ENCODE measurements around the gene GALNT9.
"Not testable (repeated sequence)": the region's sequence is repeated elsewhere in the genome, so short reads cannot be mapped to it uniquely, and the experiment has no call there.

GALNT9 gene

GRCh38 chr12:132229193-132229760 is 100.1 kb downstream of the GALNT9 start:
- no peak for DNase-seq

- DNase-seq: no peak
Observed at GRCh38 chr12:132228476-132229192, 100.8 kb downstream of the GALNT9 start.

- no peak for DNase-seq
Observed at GRCh38 chr12:132227782-132228475, 101.5 kb downstream of the GALNT9 start.

- no peak for DNase-seq
Observed at GRCh38 chr12:132227118-132227517, 102.3 kb downstream of the GALNT9 start.

- no peak for DNase-seq
Observed at GRCh38 chr12:132226604-132227003, 102.8 kb downstream of the GALNT9 start.

- no peak for DNase-seq
Observed at GRCh38 chr12:132225214-132225613, 104.2 kb downstream of the GALNT9 start.

- DNase-seq: no peak
Observed at GRCh38 chr12:132224484-132224883, 104.9 kb downstream of the GALNT9 start.

- DNase-seq: no peak
Observed at GRCh38 chr12:132222808-132223173, 106.6 kb downstream of the GALNT9 start.

GRCh38 chr12:132222096-132222807 is 107.1 kb downstream of the GALNT9 start:
- DNase-seq: no peak

- DNase-seq: not testable (repeated sequence)
Observed at GRCh38 chr12:132219761-132220160, 109.6 kb downstream of the GALNT9 start.

GRCh38 chr12:132219323-132219722 is 110.1 kb downstream of the GALNT9 start:
- no peak for DNase-seq

- peak; percentile 45 for DNase-seq
Observed at GRCh38 chr12:132218915-132219314, 110.5 kb downstream of the GALNT9 start.

- no peak for DNase-seq
Observed at GRCh38 chr12:132218527-132218875, 110.9 kb downstream of the GALNT9 start.

GRCh38 chr12:132217800-132218526 is 111.4 kb downstream of the GALNT9 start:
- no peak for DNase-seq

- no peak for DNase-seq
Observed at GRCh38 chr12:132217371-132217770, 112.0 kb downstream of the GALNT9 start.

- no peak for DNase-seq
Observed at GRCh38 chr12:132216354-132216987, 112.9 kb downstream of the GALNT9 start.

- DNase-seq: no peak
Observed at GRCh38 chr12:132215299-132215989, 113.9 kb downstream of the GALNT9 start.

GRCh38 chr12:132214891-132215290 is 114.5 kb downstream of the GALNT9 start:
- DNase-seq: no peak

- no peak for DNase-seq
Observed at GRCh38 chr12:132214161-132214476, 115.3 kb downstream of the GALNT9 start.

- no peak for DNase-seq
Observed at GRCh38 chr12:132213359-132214160, 115.8 kb downstream of the GALNT9 start.

- no peak for DNase-seq
Observed at GRCh38 chr12:132211816-132212215, 117.6 kb downstream of the GALNT9 start.

Measured in OCI-M1 (cell line).